Stomach (tissue), 4 donors: ENCODE measurements around the gene STOX1.

Experiments
- CTCF ChIP-seq, 7 experiments: fragments of 450-650 bp in 4 of 7; fragments of 200-600 bp in 3 of 7; sonication (generic) in 3 of 7; IDR thresholded peaks; one replicate each; pipeline ENCODE4 v1.5.1; 2016 to 2019; ENCODE audit warnings: antibody characterized with exemption in 7 of 7, control low read depth in 2 of 7, mild to moderate bottlenecking in 1 of 7
- EP300 ChIP-seq: sonication (generic); formaldehyde crosslinking; IDR thresholded peaks from one replicate; pipeline ENCODE4 v1.6.1; 2017; ENCODE audit warnings: antibody characterized with exemption
- POLR2A ChIP-seq, 4 donors: fragments of 450-650 bp; IDR thresholded peaks; one replicate each; pipeline ENCODE4 v1.6.1; 2016; ENCODE audit warnings: antibody characterized with exemption in 4 of 4, control low read depth in 2 of 4, mild to moderate bottlenecking in 1 of 4, moderate library complexity in 1 of 4

DNA sequence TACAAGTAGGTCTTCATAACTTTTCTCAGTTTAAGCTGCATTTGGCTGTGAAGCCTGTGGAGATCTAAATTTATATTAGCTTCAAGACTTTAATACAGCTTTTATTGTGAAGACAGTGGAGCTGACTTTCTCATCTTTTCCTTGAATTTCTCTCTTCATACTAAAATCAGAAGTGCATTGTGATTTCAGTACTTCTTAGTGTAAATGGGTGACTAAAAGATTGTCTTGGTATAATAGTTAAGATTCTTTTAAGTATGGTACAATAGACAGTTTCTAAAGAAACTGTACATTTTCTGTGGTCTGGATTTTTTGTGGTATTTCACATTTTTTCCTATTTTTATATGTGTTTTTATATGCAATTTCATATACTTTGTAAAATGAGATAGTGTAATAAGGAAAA is 107.7 kb downstream of the STOX1 start:
- no peak for TF ChIP-seq CTCF (IDR thresholded peaks at IDR 0.05)
- TF ChIP-seq EP300 = no peak
- TF ChIP-seq POLR2A (IDR thresholded peaks at IDR 0.05) = no peak
